Left cardiac atrium (tissue), 4 donors: ENCODE results near the gene SATL1. TPM values are rescaled to one million over a fixed set of nuclear protein-coding genes. Genes with fewer than 3 reads are reported as not detected.
"Not testable (repeated sequence)": the region's sequence is repeated elsewhere in the genome, so short reads cannot be mapped to it uniquely, and the experiment has no call there.

Experiments used
- ATAC-seq, 2 donors: fragments of 200-7000 bp; cut with Tn5 transposase; one replicate each; pipeline ENCODE4 v1.9.1; 2020; ENCODE audit warnings: mild to moderate bottlenecking in 2 of 2, moderate library complexity in 2 of 2
- DNase-seq: peaks from one replicate; pipeline ENCODE4 v3.0.0-alpha.2; 2020
- intact Hi-C, 2 donors: fragments of 100-400 bp; cut with DNase I; formaldehyde crosslinking; loops; one replicate each; pipeline versions ENCODE4 v1.14.1 to v1.15.1; 2022 to 2023
- long read RNA-seq: library from polyadenylated mRNA; unstranded; transcript quantifications from one replicate; pipeline ENCODE4 v2.0.0, GENCODE V29; 2021
- total RNA-seq, 2 donors: library from RNA; stranded (reverse); fragmentation: NEBNext Ultra II Directional; extraction: Animal tissue kit (Norgen Biotek cat#: 25700); gene quantifications; one replicate each; pipeline ENCODE4 v1.2.1, GENCODE V29; 2021
- donor health status: DM: no; HTN: yes; CAD: no.
- donor health status: DM: no; HTN: yes; CAD: no; lungs with severe emphysema.
- donor health status: DM: yes; HTN: yes; CAD: no.
- donor health status: Dilated cardiomyopathy.

The SATL1 gene
- under 1 TPM; 0.10 to 0.12 TPM for total RNA-seq
- long read RNA-seq = 0 reads

- intact Hi-C loops = no loop called here
- ATAC-seq (peak; percentile 82 to 90), DNase-seq (peak; percentile 60)
Measured at GRCh38 chrX:85243761-85244449, at the start of gene SATL1, which contains the start of gene ZNF711. SATL1 (minus strand) TSS chrX:85243779; CDS start chrX:85108968, 134,811 bp downstream. ZNF711 (plus strand) TSS chrX:85243991; CDS start chrX:85247573, 3,582 bp downstream.

GRCh38 chrX:85288992-85289723, 45.6 kb upstream of the SATL1 start:
- DNase-seq (no peak), ATAC-seq (no peak)

GRCh38 chrX:85285286-85285685, 41.7 kb upstream of the SATL1 start:
- DNase-seq, intact Hi-C loops, ATAC-seq: not testable (repeated sequence)

More at GRCh38 chrX:85288992-85289723, 45.6 kb upstream of the SATL1 start:
- intact Hi-C loops = no loop called here

GRCh38 chrX:85244450-85245211, 1.1 kb upstream of the SATL1 start:
- no peak for DNase-seq
- ATAC-seq = peak; percentile 31 to 70

GRCh38 chrX:85243155-85243554, 424 bp downstream of the SATL1 start:
- no peak for ATAC-seq
- intact Hi-C loops = no loop called here
- no peak for DNase-seq

More at GRCh38 chrX:85244450-85245211, 1.1 kb upstream of the SATL1 start:
- intact Hi-C loops = no loop called here

GRCh38 chrX:85223359-85223758, 20.2 kb downstream of the SATL1 start:
- intact Hi-C loops = no loop called here
- DNase-seq (no peak), ATAC-seq (no peak)

- intact Hi-C loops = no loop called here
- ATAC-seq (no peak), DNase-seq (no peak)
Measured at GRCh38 chrX:85221361-85221760, 22.2 kb downstream of the SATL1 start.

GRCh38 chrX:85215946-85216345, 27.6 kb downstream of the SATL1 start:
- DNase-seq (no peak), ATAC-seq (no peak)
- intact Hi-C loops = no loop called here

GRCh38 chrX:85213792-85214530, 29.6 kb downstream of the SATL1 start:
- intact Hi-C loops = no loop called here
- DNase-seq = no peak
- no peak for ATAC-seq

GRCh38 chrX:85203461-85203970, 40.1 kb downstream of the SATL1 start:
- intact Hi-C loops = no loop called here

GRCh38 chrX:85196319-85196718, 47.3 kb downstream of the SATL1 start:
- DNase-seq = no peak
- intact Hi-C loops = no loop called here
- ATAC-seq = no peak

More at GRCh38 chrX:85203461-85203970, 40.1 kb downstream of the SATL1 start:
- no peak for DNase-seq
- no peak for ATAC-seq

- no peak for DNase-seq
- intact Hi-C loops = no loop called here
Measured at GRCh38 chrX:85159644-85160043, 83.9 kb downstream of the SATL1 start.

GRCh38 chrX:85140964-85141363, 102.6 kb downstream of the SATL1 start:
- no peak for DNase-seq
- intact Hi-C loops = no loop called here
- no peak for ATAC-seq

More at GRCh38 chrX:85159644-85160043, 83.9 kb downstream of the SATL1 start:
- ATAC-seq = no peak

GRCh38 chrX:85139422-85139821, 104.2 kb downstream of the SATL1 start:
- DNase-seq (no peak), ATAC-seq (no peak)
- intact Hi-C loops = no loop called here

- intact Hi-C loops = no loop called here
- ATAC-seq = no peak
- no peak for DNase-seq
Measured at GRCh38 chrX:85136409-85136808, 107.2 kb downstream of the SATL1 start.

GRCh38 chrX:85115252-85115651, 128.3 kb downstream of the SATL1 start:
- intact Hi-C loops = no loop called here
- DNase-seq (no peak), ATAC-seq (no peak)

GRCh38 chrX:85114776-85115175, 128.8 kb downstream of the SATL1 start:
- DNase-seq (no peak), ATAC-seq (no peak)
- intact Hi-C loops = no loop called here

GRCh38 chrX:85114171-85114570, 129.4 kb downstream of the SATL1 start:
- ATAC-seq = no peak
- intact Hi-C loops = no loop called here

GRCh38 chrX:85113746-85114145, 129.8 kb downstream of the SATL1 start:
- DNase-seq (no peak), ATAC-seq (no peak)
- intact Hi-C loops = no loop called here

More at GRCh38 chrX:85114171-85114570, 129.4 kb downstream of the SATL1 start:
- DNase-seq = no peak
